K562 (cell line): ENCODE results near the gene ZNF148. TPM values are rescaled to one million over a fixed set of nuclear protein-coding genes. Genes with fewer than 3 reads are reported as not detected.

Experiments
- ATAC-seq: fragments of 200-7000 bp; cut with Tn5 transposase; 3 replicates; pipeline ENCODE4 v1.9.1; 2020; ENCODE audit warnings: moderate library complexity
- BruUV-seq: library from RNA; stranded (reverse); fragments of 400-500 nt; replicated peaks from 2 replicates; lab custom pipeline; 2021; lab: Mats Ljungman, UMichigan
- CTCF ChIA-PET: fragments of 300-600 bp; formaldehyde crosslinking; extraction: SDS; loops from one replicate; lab custom pipeline; 2021; ENCODE audit warnings: low intra/inter-chr PET ratio; lab: Yijun Ruan, JAX
- POLR2A ChIA-PET: fragments of 300-600, 350-650 bp; sonication (Branson Sonifier 250); formaldehyde crosslinking; extraction: SDS; loops from one replicate; lab custom pipeline; 2021; ENCODE audit warnings: antibody characterized with exemption, inconsistent platforms; lab: Yijun Ruan, JAX
- DNase-seq, 4 experiments: peaks; one replicate each; pipeline versions ENCODE4 v3.0.0 to v3.0.0-alpha.2; 2011 to 2018; ENCODE audit warnings: low spot score in 3 of 4, mixed read lengths in 3 of 4; ENCODE audit errors: extremely low read depth in 1 of 4
- FAIRE-seq: peaks from 2 replicates; lab custom pipeline; 2011; peaks lifted over from hg19 to GRCh38; lab: Jason Lieb, UNC
- H2AFZ ChIP-seq: 2 replicates; pipeline ENCODE4 v1.6.0; 2011; ENCODE audit warnings: low read depth, low read length, control low read depth, inconsistent platforms
- H3K27ac ChIP-seq: fragments of 200-600 bp; 3 replicates; pipeline ENCODE4 v1.8.0; 2011; ENCODE audit warnings: low read depth, mild to moderate bottlenecking, control low read depth, inconsistent platforms, low read length, moderate library complexity, mixed read lengths; ENCODE audit errors: extremely low read depth
- H3K27me3 ChIP-seq, 2 experiments: fragments of 300-600 bp in 1 of 2; 2 replicates in 1 of 2; 3 replicates in 1 of 2; pipeline versions ENCODE4 v1.6.0 to v1.8.0; 2011; ENCODE audit warnings: inconsistent platforms in 2 of 2, low read length in 2 of 2, mild to moderate bottlenecking in 1 of 2, mixed read lengths in 1 of 2, moderate library complexity in 1 of 2; ENCODE audit not compliant: control insufficient read depth in 2 of 2, insufficient read depth in 2 of 2
- H3K36me3 ChIP-seq: fragments of 300-600 bp; 3 replicates; pipeline ENCODE4 v1.8.0; 2011; ENCODE audit warnings: mild to moderate bottlenecking, low read length, inconsistent platforms; ENCODE audit not compliant: control insufficient read depth, insufficient read depth
- H3K4me1 ChIP-seq, 2 experiments: fragments of 200-600 bp in 1 of 2; replicated peaks in 1 of 2; 2 replicates in 1 of 2; 3 replicates in 1 of 2; pipeline versions ENCODE4 v1.5.1 to v1.8.0; 2011; ENCODE audit warnings: inconsistent platforms in 2 of 2, low read length in 2 of 2, mild to moderate bottlenecking in 1 of 2, mixed read lengths in 1 of 2, moderate library complexity in 1 of 2; ENCODE audit not compliant: control insufficient read depth in 2 of 2, insufficient read depth in 2 of 2
- H3K4me2 ChIP-seq: 2 replicates; pipeline ENCODE4 v1.6.1; 2011; ENCODE audit warnings: low read length, control low read depth, inconsistent platforms, mixed read lengths; ENCODE audit not compliant: insufficient read depth
- H3K4me3 ChIP-seq: fragments of 200-600 bp; sonication (generic), shearing (Covaris generic); 2 replicates; pipeline ENCODE4 v1.5.1; 2016; ENCODE audit warnings: control low read depth, inconsistent platforms
- H3K79me2 ChIP-seq: fragments of 200-600 bp; 3 replicates; pipeline ENCODE4 v1.8.0; 2011; ENCODE audit warnings: low read length, inconsistent platforms; ENCODE audit not compliant: control insufficient read depth, insufficient read depth
- H3K9ac ChIP-seq, 2 experiments: 2 replicates each; pipeline versions ENCODE4 v1.6.0 to v1.6.1; 2011; ENCODE audit warnings: low read depth in 2 of 2, low read length in 2 of 2, control low read depth in 1 of 2, inconsistent platforms in 1 of 2, mild to moderate bottlenecking in 1 of 2, mixed read lengths in 1 of 2; ENCODE audit not compliant: insufficient read depth in 1 of 2
- H3K9me1 ChIP-seq: one replicate; pipeline ENCODE4 v1.6.0; 2011; ENCODE audit warnings: inconsistent platforms, mild to moderate bottlenecking, low read length, moderate library complexity; ENCODE audit not compliant: control insufficient read depth, insufficient read depth
- H3K9me3 ChIP-seq: replicated peaks from 2 replicates; pipeline ENCODE4 v1.5.1; 2011; ENCODE audit warnings: low read depth, low read length, inconsistent platforms; ENCODE audit not compliant: control insufficient read depth, insufficient read depth
- H4K20me1 ChIP-seq: replicated peaks from 2 replicates; pipeline ENCODE4 v1.6.1; 2011; ENCODE audit warnings: low read length, inconsistent platforms, mixed read lengths; ENCODE audit not compliant: control insufficient read depth, insufficient read depth
- DPF2 ChIP-seq: fragments of 450-650 bp; IDR thresholded peaks from 2 replicates; pipeline ENCODE4 v1.6.1; 2016
- HEY1 ChIP-seq: fragments of 250-450 bp; sonication (Bioruptor Pico); IDR thresholded peaks from 2 replicates; pipeline ENCODE4 v1.5.0; 2020; ENCODE audit warnings: mild to moderate bottlenecking, moderate library complexity, borderline replicate concordance
- JUNB ChIP-seq: fragments of 450-650 bp; formaldehyde crosslinking; conservative IDR thresholded peaks from 2 replicates; pipeline ENCODE4 v1.4.0; 2020; ENCODE audit warnings: mild to moderate bottlenecking
- SAP30 ChIP-seq: fragments of 200-600 bp; sonication (generic); IDR thresholded peaks from 2 replicates; pipeline ENCODE4 v1.6.1; 2012; ENCODE audit warnings: borderline replicate concordance, low read depth, mild to moderate bottlenecking, moderate library complexity, low read length, control low read depth, inconsistent platforms; ENCODE audit not compliant: insufficient read depth, poor library complexity, severe bottlenecking
- SIX5 ChIP-seq, 2 experiments: IDR thresholded peaks; 2 replicates each; pipeline ENCODE4 v1.6.1; 2011; ENCODE audit warnings: low read length in 2 of 2, borderline replicate concordance in 1 of 2, low read depth in 1 of 2, mild to moderate bottlenecking in 1 of 2, moderate library complexity in 1 of 2; ENCODE audit not compliant: insufficient read depth in 1 of 2
- ZNF143 ChIP-seq: sonication (generic); formaldehyde crosslinking; IDR thresholded peaks from 2 replicates; pipeline ENCODE4 v1.9.0; 2022; ENCODE audit warnings: mild to moderate bottlenecking, missing genetic modification reagents
- WGBS: fragments of 100-300 bp; shearing (Covaris generic); methylation state at CpG from one replicate; pipeline ENCODE4 v1.1.6; 2016; ENCODE audit warnings: low coverage, mixed read lengths; ENCODE audit not compliant: insufficient coverage; ENCODE audit errors: missing lambda C conversion rate; 5-methylcytosine and 5-hydroxymethylcytosine counted together
- in situ Hi-C: fragments of 300-500 bp; cut with MboI; formaldehyde crosslinking; loops from 4 replicates; pipeline ENCODE4 v1.15.0; 2018; ENCODE audit warnings: inconsistent platforms, mixed read lengths
- intact Hi-C: fragments of 100-400 bp; cut with micrococcal nuclease; formaldehyde crosslinking; loops from 2 replicates; pipeline ENCODE4 v1.14.2; 2022
- polyA plus RNA-seq, 8 experiments: library from polyadenylated mRNA; depleted of rRNA in 4 of 8; stranded (reverse) in 5 of 8; unstranded in 3 of 8; fragments of >200 nt; fragmentation: Nextera tagmentation in 2 of 8; fragmentation: Illumina TruSeq in 1 of 8; extraction: Ambion mirVana in 2 of 8; extraction: Trizol in 1 of 8; gene quantifications; 2 replicates each; pipeline versions ENCODE4 v1.2.1 to v1.2.3, GENCODE V29; 2011 to 2014; ENCODE audit warnings: inconsistent platforms in 1 of 8, missing spikeins in 1 of 8
- total RNA-seq, 7 experiments: library from RNA; depleted of rRNA in 6 of 7; stranded (reverse); fragments of >200 nt in 6 of 7; fragmentation: Illumina TruSeq in 2 of 7; extraction: Trizol in 2 of 7; gene quantifications; 2 replicates each; pipeline versions ENCODE4 v1.2.1 to v1.2.3, GENCODE V29; 2011 to 2021; ENCODE audit warnings: low replicate concordance in 1 of 7

The ZNF148 gene
- total and polyA plus RNA-seq, 9 of the 15 experiments (the other 6 are each of a cell fraction or from before 2014, with no cell fraction given), result 2.7 to 15.1 (median 8.3) TPM

- Histone ChIP-seq H4K20me1 (no peaks in the 10 kb centered on the region), H3K9ac (no peak overlapping the region), H3K27ac (no peak overlapping the region), H3K36me3 (peaks cover 14% of the 10 kb centered on the region), H3K9me3 (no peaks in the 10 kb centered on the region), H3K4me1 (no peaks in the 10 kb centered on the region), H3K27me3 (no peaks in the 10 kb centered on the region), H3K9me1 (no peaks in the 10 kb centered on the region), H3K4me3 (no peak overlapping the region), H3K79me2 (no peaks in the 10 kb centered on the region), H2AFZ (no peak overlapping the region), H3K4me2 (no peak overlapping the region)
- in situ Hi-C loops, result no loop called here
- intact Hi-C loops, result no loop called here
- no TSS peak for BruUV-seq
- FAIRE-seq, result no peak
- ChIA-PET POLR2A (no interaction called here), CTCF (no interaction called here)
- 57% methylated on average over 1 of the region's 1 CpG for whole genome bisulfite sequencing
- no peak for ATAC-seq
- no peak for DNase-seq
- TF ChIP-seq DPF2, result no peak
- TF ChIP-seq SAP30, result no peak
- TF ChIP-seq SIX5 (IDR thresholded peaks at IDR 0.05; ENCODE audit: borderline replicate concordance in 1 of 2, insufficient read depth in 1 of 2, low read depth in 1 of 2, low read length in 2 of 2), result no peak
- no peak for TF ChIP-seq JUNB (CRISPR knock-in tag)
- no peak for TF ChIP-seq ZNF143
- no peak for TF ChIP-seq HEY1 (CRISPR knock-in tag)
These were observed 58.9 kb downstream of the ZNF148 start for GRCh38 chr3:125316246-125316645.
